ENCODE measurements around the gene COG5.

COG5 gene

DNA sequence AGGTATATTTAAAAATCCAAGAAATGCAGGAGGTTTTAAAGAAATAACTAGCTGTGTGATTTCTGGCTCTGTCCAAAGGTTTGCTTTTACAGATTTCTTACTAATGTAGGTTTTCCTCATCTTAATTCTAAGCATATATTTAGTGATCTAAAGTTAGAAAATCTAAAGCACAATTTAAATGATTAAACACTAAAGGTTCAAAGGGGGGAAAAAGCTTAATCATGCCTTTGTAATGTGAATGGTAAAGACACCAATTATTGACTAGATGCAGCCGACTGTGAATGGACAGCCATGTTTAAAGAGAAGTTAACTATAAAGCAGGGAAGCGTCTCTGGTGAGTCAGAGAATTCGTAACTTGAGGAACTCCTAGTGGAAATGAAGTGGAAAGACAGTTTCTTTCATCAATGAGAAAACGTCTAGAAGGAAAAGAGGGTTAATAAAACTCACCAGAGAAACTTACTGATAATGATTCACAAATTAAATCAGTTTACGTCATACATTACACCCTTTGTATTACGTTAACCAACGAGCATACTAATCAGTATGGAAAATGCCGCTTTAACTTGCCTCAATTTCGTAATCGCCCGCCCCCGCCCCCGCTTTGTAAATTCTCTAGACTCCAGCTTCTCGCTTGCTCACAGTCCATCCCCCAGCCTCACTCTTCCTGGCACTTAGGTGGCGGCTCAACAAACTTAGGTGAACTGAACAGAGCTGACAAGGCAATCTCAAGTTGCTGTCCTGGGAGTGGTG is 396.1 kb downstream of the COG5 start:
- Histone ChIP-seq H4K8ac (ENCODE audit: low read length) (peak overlapping the region; percentile 91), H2BK12ac (ENCODE audit: low read length in 2 of 2) (peak overlapping the region; percentile 44 to 50), H2BK15ac (ENCODE audit: low read depth, poor library complexity, severe bottlenecking) (peak overlapping the region; percentile 15), H3K79me1 (replicated peaks; ENCODE audit: low read length, poor library complexity, severe bottlenecking) (no peaks in the 10 kb centered on the region), H3K14ac (ENCODE audit: low read length in 2 of 2) (peak overlapping the region in 1 of 2 experiments; percentile 23), H2AK5ac (ENCODE audit: low read length, severe bottlenecking) (no peak overlapping the region), H3K9ac (ENCODE audit: low read length) (peak overlapping the region; percentile 98), H2AFZ (ENCODE audit: low read depth, low read length) (peak overlapping the region; percentile 48), H3K27ac (ENCODE audit: low read length, poor library complexity, severe bottlenecking) (peak overlapping the region; percentile 83), H3K4me1 (ENCODE audit: control insufficient read depth, insufficient read depth, low read depth, low read length) (peaks cover 4% of the 10 kb centered on the region), H4K91ac (ENCODE audit: low read length) (peak overlapping the region; percentile 15), H3K27me3 (ENCODE audit: control insufficient read depth in 1 of 2, insufficient read depth in 1 of 2, low read length in 2 of 2) (no peaks in the 10 kb centered on the region), H2BK120ac (ENCODE audit: low read depth, low read length) (no peak overlapping the region), H3K4ac (ENCODE audit: low read depth in 1 of 2, low read length in 2 of 2) (peak overlapping the region in 1 of 2 experiments; percentile 50), H3K9me3 (ENCODE audit: control insufficient read depth, low read length) (no peaks in the 10 kb centered on the region), H3K23ac (ENCODE audit: low read length in 2 of 2) (no peak overlapping the region), H3K36me3 (ENCODE audit: control insufficient read depth in 1 of 2, insufficient read depth in 2 of 2, low read depth in 1 of 2, low read length in 2 of 2) (peaks cover 3 to 5% of the 10 kb centered on the region in 2 experiments), H3K4me2 (ENCODE audit: low read length, poor library complexity, severe bottlenecking) (peak overlapping the region; percentile 88), H3K4me3 (ENCODE audit: insufficient read depth in 1 of 2, low read depth in 1 of 2, low read length in 2 of 2) (peak overlapping the region; percentile 45 to 84), H3K18ac (ENCODE audit: low read depth in 1 of 2, low read length in 2 of 2) (peak overlapping the region; percentile 63 to 94), H2BK5ac (ENCODE audit: low read depth, low read length, poor library complexity, severe bottlenecking) (peak overlapping the region; percentile 26)
- WGBS: under 1% methylated on average over 15 of the region's 15 CpGs
- DNase-seq: peak; percentile 94

GRCh38 chr7:107166736-107167426 is 396.8 kb downstream of the COG5 start:
- H2AFZ ChIP-seq (ENCODE audit: low read depth, low read length): no peak overlapping the region
- H3K9ac ChIP-seq (ENCODE audit: low read length): peak overlapping the region; percentile 98
- H3K79me1 ChIP-seq (replicated peaks; ENCODE audit: low read length, poor library complexity, severe bottlenecking): no peaks in the 10 kb centered on the region
- H3K18ac ChIP-seq (ENCODE audit: low read depth in 1 of 2, low read length in 2 of 2): no peak overlapping the region
- peak overlapping the region; percentile 59 for H3K27ac ChIP-seq (ENCODE audit: low read length, poor library complexity, severe bottlenecking)
- peak overlapping the region in 1 of 2 experiments; percentile 84 for H3K4me3 ChIP-seq (ENCODE audit: insufficient read depth in 1 of 2, low read depth in 1 of 2, low read length in 2 of 2)
- no peak overlapping the region for H3K14ac ChIP-seq (ENCODE audit: low read length in 2 of 2)
- no peaks in the 10 kb centered on the region for H3K9me3 ChIP-seq (ENCODE audit: control insufficient read depth, low read length)
- H3K4me1 ChIP-seq (ENCODE audit: control insufficient read depth, insufficient read depth, low read depth, low read length): peaks cover 3% of the 10 kb centered on the region
- H2BK120ac ChIP-seq (ENCODE audit: low read depth, low read length): no peak overlapping the region
- H2BK15ac ChIP-seq (ENCODE audit: low read depth, poor library complexity, severe bottlenecking): no peak overlapping the region
- H4K8ac ChIP-seq (ENCODE audit: low read length): no peak overlapping the region
- H2AK5ac ChIP-seq (ENCODE audit: low read length, severe bottlenecking): no peak overlapping the region
- H4K91ac ChIP-seq (ENCODE audit: low read length): no peak overlapping the region
- WGBS: 50% methylated on average over 1 of the region's 5 CpGs
- DNase-seq: no peak
- no peak overlapping the region for H3K4ac ChIP-seq (ENCODE audit: low read depth in 1 of 2, low read length in 2 of 2)
- H3K23ac ChIP-seq (ENCODE audit: low read length in 2 of 2): no peak overlapping the region
- H2BK12ac ChIP-seq (ENCODE audit: low read length in 2 of 2): no peak overlapping the region
- H3K4me2 ChIP-seq (ENCODE audit: low read length, poor library complexity, severe bottlenecking): no peak overlapping the region
- no peak overlapping the region for H2BK5ac ChIP-seq (ENCODE audit: low read depth, low read length, poor library complexity, severe bottlenecking)
- H3K27me3 ChIP-seq (ENCODE audit: control insufficient read depth in 1 of 2, insufficient read depth in 1 of 2, low read length in 2 of 2): no peaks in the 10 kb centered on the region
- H3K36me3 ChIP-seq (ENCODE audit: control insufficient read depth in 1 of 2, insufficient read depth in 2 of 2, low read depth in 1 of 2, low read length in 2 of 2): peaks cover 3 to 5% of the 10 kb centered on the region in 2 experiments

- no peak overlapping the region for H3K9ac ChIP-seq (ENCODE audit: low read length)
- H2BK5ac ChIP-seq (ENCODE audit: low read depth, low read length, poor library complexity, severe bottlenecking): no peak overlapping the region
- no peak overlapping the region for H3K27ac ChIP-seq (ENCODE audit: low read length, poor library complexity, severe bottlenecking)
- H3K79me1 ChIP-seq (replicated peaks; ENCODE audit: low read length, poor library complexity, severe bottlenecking): no peaks in the 10 kb centered on the region
- H4K91ac ChIP-seq (ENCODE audit: low read length): no peak overlapping the region
- no peaks in the 10 kb centered on the region for H3K9me3 ChIP-seq (ENCODE audit: control insufficient read depth, low read length)
- H3K4me3 ChIP-seq (ENCODE audit: insufficient read depth in 1 of 2, low read depth in 1 of 2, low read length in 2 of 2): no peak overlapping the region
- no peak overlapping the region for H2BK120ac ChIP-seq (ENCODE audit: low read depth, low read length)
- no peak overlapping the region for H2BK12ac ChIP-seq (ENCODE audit: low read length in 2 of 2)
- H3K27me3 ChIP-seq (ENCODE audit: control insufficient read depth in 1 of 2, insufficient read depth in 1 of 2, low read length in 2 of 2): no peaks in the 10 kb centered on the region
- no peak overlapping the region for H3K4me2 ChIP-seq (ENCODE audit: low read length, poor library complexity, severe bottlenecking)
- no peaks in the 10 kb centered on the region for H3K36me3 ChIP-seq (ENCODE audit: control insufficient read depth in 1 of 2, insufficient read depth in 2 of 2, low read depth in 1 of 2, low read length in 2 of 2)
- H2BK15ac ChIP-seq (ENCODE audit: low read depth, poor library complexity, severe bottlenecking): no peak overlapping the region
- no peak overlapping the region for H3K4ac ChIP-seq (ENCODE audit: low read depth in 1 of 2, low read length in 2 of 2)
- no peak overlapping the region for H3K14ac ChIP-seq (ENCODE audit: low read length in 2 of 2)
- 70% methylated on average over 2 of the region's 3 CpGs for WGBS
- H3K18ac ChIP-seq (ENCODE audit: low read depth in 1 of 2, low read length in 2 of 2): no peak overlapping the region
- H3K23ac ChIP-seq (ENCODE audit: low read length in 2 of 2): no peak overlapping the region
- no peak overlapping the region for H4K8ac ChIP-seq (ENCODE audit: low read length)
- H2AFZ ChIP-seq (ENCODE audit: low read depth, low read length): no peak overlapping the region
- H3K4me1 ChIP-seq (ENCODE audit: control insufficient read depth, insufficient read depth, low read depth, low read length): no peaks in the 10 kb centered on the region
- no peak for DNase-seq
- H2AK5ac ChIP-seq (ENCODE audit: low read length, severe bottlenecking): no peak overlapping the region
Measured at GRCh38 chr7:107165341-107165740, 398.4 kb downstream of the COG5 start.

DNA sequence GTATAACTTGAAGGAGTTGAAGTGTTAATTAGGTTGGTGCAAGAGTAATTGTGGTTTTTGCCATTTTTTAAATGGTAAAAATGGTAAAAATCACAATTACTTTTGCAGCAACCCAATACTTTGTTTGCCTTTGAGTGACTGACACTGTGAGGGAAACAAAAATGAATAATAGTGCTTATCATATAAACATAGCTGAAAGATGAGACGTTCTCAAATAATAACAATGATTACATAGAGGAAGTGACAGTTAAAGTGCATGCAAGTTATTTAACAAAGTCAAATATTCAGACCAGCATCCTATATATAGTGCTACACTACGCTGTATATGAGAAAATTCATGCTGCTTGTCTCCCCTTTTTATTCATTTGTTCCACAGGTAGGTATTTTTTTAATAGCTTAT is 399.6 kb downstream of the COG5 start:
- H2BK5ac ChIP-seq (ENCODE audit: low read depth, low read length, poor library complexity, severe bottlenecking): no peak overlapping the region
- WGBS: no CpG with 5 or more reads among the region's 2 CpGs

More for the DNA sequence above, 399.6 kb downstream of the COG5 start:
- H3K23ac ChIP-seq (ENCODE audit: low read length in 2 of 2): no peak overlapping the region
- no peaks in the 10 kb centered on the region for H3K79me1 ChIP-seq (replicated peaks; ENCODE audit: low read length, poor library complexity, severe bottlenecking)
- H3K4me3 ChIP-seq (ENCODE audit: insufficient read depth in 1 of 2, low read depth in 1 of 2, low read length in 2 of 2): no peak overlapping the region
- H2BK15ac ChIP-seq (ENCODE audit: low read depth, poor library complexity, severe bottlenecking): no peak overlapping the region
- H3K4me2 ChIP-seq (ENCODE audit: low read length, poor library complexity, severe bottlenecking): no peak overlapping the region
- no peak overlapping the region for H2AFZ ChIP-seq (ENCODE audit: low read depth, low read length)
- H3K9ac ChIP-seq (ENCODE audit: low read length): no peak overlapping the region
- H3K36me3 ChIP-seq (ENCODE audit: control insufficient read depth in 1 of 2, insufficient read depth in 2 of 2, low read depth in 1 of 2, low read length in 2 of 2): no peaks in the 10 kb centered on the region
- H3K27ac ChIP-seq (ENCODE audit: low read length, poor library complexity, severe bottlenecking): no peak overlapping the region
- no peaks in the 10 kb centered on the region for H3K27me3 ChIP-seq (ENCODE audit: control insufficient read depth in 1 of 2, insufficient read depth in 1 of 2, low read length in 2 of 2)
- H3K18ac ChIP-seq (ENCODE audit: low read depth in 1 of 2, low read length in 2 of 2): no peak overlapping the region
- no peak overlapping the region for H3K14ac ChIP-seq (ENCODE audit: low read length in 2 of 2)
- no peak overlapping the region for H3K4ac ChIP-seq (ENCODE audit: low read depth in 1 of 2, low read length in 2 of 2)
- no peak overlapping the region for H4K91ac ChIP-seq (ENCODE audit: low read length)
- no peak overlapping the region for H2BK120ac ChIP-seq (ENCODE audit: low read depth, low read length)
- H3K4me1 ChIP-seq (ENCODE audit: control insufficient read depth, insufficient read depth, low read depth, low read length): no peaks in the 10 kb centered on the region
- H2BK12ac ChIP-seq (ENCODE audit: low read length in 2 of 2): no peak overlapping the region
- no peaks in the 10 kb centered on the region for H3K9me3 ChIP-seq (ENCODE audit: control insufficient read depth, low read length)
- no peak overlapping the region for H2AK5ac ChIP-seq (ENCODE audit: low read length, severe bottlenecking)
- no peak overlapping the region for H4K8ac ChIP-seq (ENCODE audit: low read length)
- DNase-seq: no peak

Data from mesenchymal stem cell (in vitro differentiated cells and primary cell).